ENCODE measurements around the gene PAX8.

PAX8 gene

GRCh38 chr2:113273981-113274380 is 4.7 kb downstream of the PAX8 start:
- H3K27ac ChIP-seq, result no peak overlapping the region
- peaks cover 0 to 6% (median 0%) of the 10 kb centered on the region in 11 experiments; a peak in 1 of 22 replicates for H3K36me3 ChIP-seq
- peaks cover 0 to 21% (median 13%) of the 10 kb centered on the region in 10 experiments; a peak in 14 of 20 replicates for H3K4me1 ChIP-seq
- TF ChIP-seq Cebpa-rat (IDR thresholded peaks at IDR 0.05), result no peak
- no peak overlapping the region for H3K4me3 ChIP-seq
- H3K9me3 ChIP-seq (replicated peaks in 1 of 11), result peaks cover 28 to 34% (median 30%) of the 10 kb centered on the region in 11 experiments
- H3K4me2 ChIP-seq, result no peak overlapping the region
- H3K27me3 ChIP-seq, result peaks cover 46 to 55% (median 53%) of the 10 kb centered on the region in 11 experiments
- no peak overlapping the region for H3K9ac ChIP-seq
- peaks cover 0 to 10% (median 0%) of the 10 kb centered on the region in 11 experiments; a peak in 6 of 22 replicates for H4K20me1 ChIP-seq

- peaks cover 38 to 46% (median 44%) of the 10 kb centered on the region in 11 experiments for H3K27me3 ChIP-seq
Measured at GRCh38 chr2:113273027-113273551, 5.6 kb downstream of the PAX8 start.

GRCh38 chr2:113272477-113272876 is 6.2 kb downstream of the PAX8 start:
- H3K4me2 ChIP-seq, result peak overlapping the region in 10 of 11 experiments; percentile 7 to 66 (median 50); a peak in 18 of 22 replicates

More at GRCh38 chr2:113273027-113273551, 5.6 kb downstream of the PAX8 start:
- H3K9me3 ChIP-seq (replicated peaks in 1 of 11), result peaks cover 24 to 29% (median 26%) of the 10 kb centered on the region in 11 experiments
- H3K36me3 ChIP-seq, result peaks cover 0 to 13% (median 0%) of the 10 kb centered on the region in 11 experiments; a peak in 4 of 22 replicates
- H3K4me3 ChIP-seq, result no peak overlapping the region
- peak overlapping the region in 10 of 11 experiments; percentile 7 to 66 (median 50); a peak in 18 of 22 replicates for H3K4me2 ChIP-seq
- peaks cover 0 to 21% (median 13%) of the 10 kb centered on the region in 10 experiments; a peak in 14 of 20 replicates for H3K4me1 ChIP-seq
- peak overlapping the region in 2 of 11 experiments; percentile 6 to 15; a peak in 3 of 22 replicates for H3K9ac ChIP-seq
- H4K20me1 ChIP-seq, result peaks cover 0 to 9% (median 0%) of the 10 kb centered on the region in 11 experiments; a peak in 6 of 22 replicates
- TF ChIP-seq Cebpa-rat (IDR thresholded peaks at IDR 0.05), result no peak
- 0 out of 22 replicates have a peak overlapping the region, but pooled peaks of 1 of the 11 experiments have one; percentile 17 for H3K27ac ChIP-seq

GRCh38 chr2:113268621-113269360 is 9.9 kb downstream of the PAX8 start:
- Histone ChIP-seq H3K36me3 (peaks cover 7 to 53% (median 24%) of the 10 kb centered on the region in 11 experiments; a peak in 15 of 22 replicates), H3K9me3 (replicated peaks in 1 of 11) (no peaks in the 10 kb centered on the region), H3K27ac (no peak overlapping the region), H3K4me2 (no peak overlapping the region), H3K9ac (no peak overlapping the region), H3K4me1 (peaks cover under 1 to 24% (median 17%) of the 10 kb centered on the region in 10 experiments; a peak in 17 of 20 replicates), H3K4me3 (no peak overlapping the region), H3K27me3 (peaks cover 0 to 3% (median 1%) of the 10 kb centered on the region in 11 experiments; a peak in 12 of 22 replicates), H4K20me1 (no peaks in the 10 kb centered on the region; a peak in 2 of 22 replicates)
- TF ChIP-seq Cebpa-rat (IDR thresholded peaks at IDR 0.05), result no peak

More at GRCh38 chr2:113272477-113272876, 6.2 kb downstream of the PAX8 start:
- Histone ChIP-seq H3K9ac (peak overlapping the region in 2 of 11 experiments; percentile 6 to 15; a peak in 2 of 22 replicates), H4K20me1 (peaks cover 0 to 5% (median 0%) of the 10 kb centered on the region in 11 experiments; a peak in 6 of 22 replicates), H3K4me1 (peaks cover 0 to 21% (median 13%) of the 10 kb centered on the region in 10 experiments; a peak in 14 of 20 replicates), H3K36me3 (peaks cover 0 to 19% (median 0%) of the 10 kb centered on the region in 11 experiments; a peak in 5 of 22 replicates), H3K27me3 (peaks cover 32 to 40% (median 38%) of the 10 kb centered on the region in 11 experiments), H3K27ac (no peak overlapping the region), H3K4me3 (no peak overlapping the region), H3K9me3 (replicated peaks in 1 of 11) (peaks cover 18 to 23% (median 20%) of the 10 kb centered on the region in 11 experiments)
- TF ChIP-seq Cebpa-rat (IDR thresholded peaks at IDR 0.05), result no peak

- H3K4me1 ChIP-seq, result peaks cover 0 to 23% (median 12%) of the 10 kb centered on the region in 10 experiments; a peak in 15 of 20 replicates
- no peaks in the 10 kb centered on the region for H3K27me3 ChIP-seq
- TF ChIP-seq Cebpa-rat (IDR thresholded peaks at IDR 0.05), result no peak
Measured at GRCh38 chr2:113266431-113266830, 12.3 kb downstream of the PAX8 start.

GRCh38 chr2:113264713-113265403 is 13.9 kb downstream of the PAX8 start:
- Histone ChIP-seq H3K27me3 (no peaks in the 10 kb centered on the region), H3K4me1 (peaks cover 0 to 39% (median 26%) of the 10 kb centered on the region in 10 experiments; a peak in 15 of 20 replicates), H3K4me2 (no peak overlapping the region), H3K9me3 (replicated peaks in 1 of 11) (no peaks in the 10 kb centered on the region), H3K27ac (no peak overlapping the region), H4K20me1 (no peaks in the 10 kb centered on the region; a peak in 3 of 22 replicates), H3K36me3 (peaks cover 7 to 72% (median 29%) of the 10 kb centered on the region in 11 experiments; a peak in 16 of 22 replicates), H3K9ac (no peak overlapping the region), H3K4me3 (no peak overlapping the region)
- TF ChIP-seq Cebpa-rat (IDR thresholded peaks at IDR 0.05), result no peak

More at GRCh38 chr2:113266431-113266830, 12.3 kb downstream of the PAX8 start:
- H3K4me3 ChIP-seq, result no peak overlapping the region
- H3K9ac ChIP-seq, result no peak overlapping the region
- H3K9me3 ChIP-seq (replicated peaks in 1 of 11), result no peaks in the 10 kb centered on the region
- no peaks in the 10 kb centered on the region; a peak in 2 of 22 replicates for H4K20me1 ChIP-seq
- H3K36me3 ChIP-seq, result peaks cover 7 to 68% (median 29%) of the 10 kb centered on the region in 11 experiments; a peak in 16 of 22 replicates
- no peak overlapping the region for H3K27ac ChIP-seq
- no peak overlapping the region for H3K4me2 ChIP-seq

- TF ChIP-seq Cebpa-rat (IDR thresholded peaks at IDR 0.05), result no peak
- Histone ChIP-seq H3K27me3 (no peaks in the 10 kb centered on the region), H3K27ac (0 out of 22 replicates have a peak overlapping the region, but pooled peaks of 1 of the 11 experiments have one; percentile 5), H3K36me3 (peaks cover 7 to 73% (median 38%) of the 10 kb centered on the region in 11 experiments; a peak in 18 of 22 replicates), H3K4me1 (peaks cover 0 to 52% (median 36%) of the 10 kb centered on the region in 10 experiments; a peak in 17 of 20 replicates), H3K9ac (no peak overlapping the region), H3K9me3 (replicated peaks in 1 of 11) (no peaks in the 10 kb centered on the region), H3K4me3 (no peak overlapping the region), H3K4me2 (peak overlapping the region in 8 of 11 experiments; percentile 0 to 71 (median 37); a peak in 12 of 22 replicates), H4K20me1 (no peaks in the 10 kb centered on the region; a peak in 3 of 22 replicates)
Measured at GRCh38 chr2:113263546-113263945, 15.2 kb downstream of the PAX8 start.

- peak overlapping the region in 1 of 11 experiments; percentile 6; a peak in 1 of 22 replicates for H3K27ac ChIP-seq
- no peaks in the 10 kb centered on the region for H3K27me3 ChIP-seq
- H3K4me1 ChIP-seq, result peaks cover 20 to 77% (median 61%) of the 10 kb centered on the region in 10 experiments
- no peak overlapping the region for H3K9ac ChIP-seq
- H3K4me3 ChIP-seq, result no peak overlapping the region
- TF ChIP-seq Cebpa-rat (IDR thresholded peaks at IDR 0.05), result no peak
- no peaks in the 10 kb centered on the region; a peak in 4 of 22 replicates for H4K20me1 ChIP-seq
- peak overlapping the region in 6 of 11 experiments; percentile 17 to 58 (median 42); a peak in 10 of 22 replicates for H3K4me2 ChIP-seq
- peaks cover 6 to 49% (median 31%) of the 10 kb centered on the region in 11 experiments; a peak in 20 of 22 replicates for H3K36me3 ChIP-seq
- H3K9me3 ChIP-seq (replicated peaks in 1 of 11), result peaks cover 0 to 3% (median 0%) of the 10 kb centered on the region in 11 experiments; a peak in 2 of 22 replicates
Measured at GRCh38 chr2:113260991-113261390, 17.7 kb downstream of the PAX8 start.

Data from BLaER1 treated with 17β-estradiol and CSF1 and Interleukin-3, amounts not matched to agents 10 nM and 100 nM (cell line).